Stimulated activated CD8-positive, alpha-beta memory T cell treated with anti-CD3 and anti-CD28 coated beads, Interleukin-7, amount 100 ng/mL, for 4 hours (primary cell): ENCODE results near the gene ZNF775.

Experiments
- DNase-seq, 2 donors: peaks; one replicate each; pipeline ENCODE4 v3.0.0-alpha.2; 2020; ENCODE audit warnings: low read depth in 2 of 2

The ZNF775 gene

DNA sequence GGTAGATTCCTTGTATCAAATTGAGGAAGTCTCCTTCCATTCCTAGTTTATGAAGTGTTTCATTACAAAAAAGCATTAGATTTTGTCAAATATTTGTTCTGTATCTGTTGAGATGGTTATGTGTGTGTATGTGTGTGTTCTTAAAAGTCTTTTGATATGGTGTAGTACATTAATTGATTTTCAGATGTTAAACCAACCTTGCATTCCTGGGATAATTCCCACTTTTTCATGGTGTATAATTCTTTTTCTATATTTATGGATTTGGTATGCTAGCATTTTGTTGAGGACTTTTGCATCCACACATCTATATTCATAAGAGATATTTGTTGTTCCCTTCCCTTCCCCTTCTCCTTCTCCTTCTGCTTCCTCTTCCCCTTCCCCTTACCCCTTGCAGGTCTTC is 62.4 kb downstream of the ZNF775 start:
- no peak for DNase-seq

DNA sequence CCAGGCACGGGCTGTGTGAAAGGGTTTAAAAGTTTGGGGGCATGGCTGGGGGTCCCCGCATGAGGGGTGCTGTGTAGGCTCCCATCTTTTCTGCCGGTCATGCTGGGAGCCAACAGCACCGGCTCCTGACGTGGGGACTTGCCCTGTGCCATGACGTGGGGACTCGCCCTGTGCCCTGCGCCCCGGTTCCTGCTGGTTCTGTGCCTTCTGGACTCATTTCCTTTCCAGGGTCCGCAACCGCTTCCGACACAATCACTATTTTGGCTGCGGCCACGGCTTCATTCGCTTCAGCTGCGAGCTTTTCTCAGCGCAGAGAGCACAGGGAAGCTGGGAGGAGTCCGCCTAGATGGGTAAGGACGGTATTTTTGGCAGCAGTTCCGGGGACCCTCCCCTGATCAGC is 63.7 kb downstream of the ZNF775 start:
- no peak for DNase-seq

- no peak for DNase-seq
Measured at GRCh38 chr7:150443793-150444540, 64.8 kb downstream of the ZNF775 start.

GRCh38 chr7:150444674-150445365 is 65.7 kb downstream of the ZNF775 start:
- no peak for DNase-seq

- DNase-seq: no peak
Measured at GRCh38 chr7:150446288-150446938, 67.3 kb downstream of the ZNF775 start.
